HG03066 (cell line): ENCODE measurements around the gene COX8A.

ENCODE experiments used
- ATAC-seq: cut with Tn5 transposase; IDR thresholded peaks from one replicate; pipeline ENCODE4 v1.9.1; 2021; ENCODE audit warnings: low read depth; ENCODE audit not compliant: unreplicated experiment

COX8A gene

GRCh38 chr11:64019106-64020037 is 45.0 kb downstream of the COX8A start:
- ATAC-seq, result no peak

- no peak for ATAC-seq
Observed at GRCh38 chr11:64020976-64021756, 46.7 kb downstream of the COX8A start.

GRCh38 chr11:64021757-64022093 is 47.3 kb downstream of the COX8A start:
- no peak for ATAC-seq

- no peak for ATAC-seq
Observed at GRCh38 chr11:64022125-64022784, 47.8 kb downstream of the COX8A start.

GRCh38 chr11:64023712-64024710 is 49.6 kb downstream of the COX8A start:
- ATAC-seq, result no peak

- ATAC-seq, result no peak
Observed at GRCh38 chr11:64025205-64025604, 50.8 kb downstream of the COX8A start.
